Keratinocyte (primary cell): Measurements from ENCODE around the gene SLC30A7. TPM values are rescaled to one million over a fixed set of nuclear protein-coding genes. Genes with fewer than 3 reads are reported as not detected.

Experiments
- DNase-seq: peaks from one replicate; pipeline ENCODE4 v3.0.0-alpha.2; 2011; ENCODE audit warnings: low read depth, missing footprints, low spot score
- FAIRE-seq: peaks from 2 replicates; lab custom pipeline; 2011; peaks lifted over from hg19 to GRCh38; lab: Jason Lieb, UNC
- H2AFZ ChIP-seq: 2 replicates; pipeline ENCODE4 v1.6.0; 2012; ENCODE audit warnings: low read length, control low read depth, inconsistent platforms; ENCODE audit not compliant: control insufficient read depth
- H3K27ac ChIP-seq: 2 replicates; pipeline ENCODE4 v1.5.1; 2011; ENCODE audit warnings: low read length; ENCODE audit not compliant: control insufficient read depth, insufficient read depth
- H3K27me3 ChIP-seq: 3 replicates; pipeline ENCODE4 v1.6.0; 2011; ENCODE audit warnings: low read length; ENCODE audit not compliant: control insufficient read depth, insufficient read depth; ENCODE audit errors: extremely low read depth
- H3K36me3 ChIP-seq, 2 experiments: 2 replicates in 1 of 2; 3 replicates in 1 of 2; pipeline ENCODE4 v1.5.1; 2011; ENCODE audit warnings: low read length in 2 of 2, mild to moderate bottlenecking in 1 of 2; ENCODE audit not compliant: control insufficient read depth in 2 of 2, insufficient read depth in 2 of 2; ENCODE audit errors: extremely low read depth in 1 of 2
- H3K4me1 ChIP-seq: 3 replicates; pipeline ENCODE4 v1.5.1; 2011; ENCODE audit warnings: low read length; ENCODE audit not compliant: control insufficient read depth, insufficient read depth; ENCODE audit errors: extremely low read depth
- H3K4me2 ChIP-seq: 3 replicates; pipeline ENCODE4 v1.6.0; 2011; ENCODE audit warnings: low read depth, low read length; ENCODE audit not compliant: control insufficient read depth, insufficient read depth; ENCODE audit errors: extremely low read depth
- H3K4me3 ChIP-seq, 3 experiments: fragments of 200-600 bp in 1 of 3; sonication (generic) in 1 of 3; 2 replicates in 2 of 3; 3 replicates in 1 of 3; pipeline ENCODE4 v1.5.1; 2011 to 2016; ENCODE audit warnings: low read length in 3 of 3, mild to moderate bottlenecking in 3 of 3, control low read depth in 2 of 3, inconsistent platforms in 1 of 3, low read depth in 1 of 3, mixed read lengths in 1 of 3, mixed run types in 1 of 3, moderate library complexity in 1 of 3; ENCODE audit not compliant: control insufficient read depth in 2 of 3, insufficient read depth in 2 of 3; ENCODE audit errors: extremely low read depth in 1 of 3
- H3K79me2 ChIP-seq: 2 replicates; pipeline ENCODE4 v1.6.0; 2012; ENCODE audit warnings: low read length; ENCODE audit not compliant: control insufficient read depth, insufficient read depth
- H3K9ac ChIP-seq: 3 replicates; pipeline ENCODE4 v1.6.0; 2011; ENCODE audit warnings: low read length; ENCODE audit not compliant: control insufficient read depth, insufficient read depth; ENCODE audit errors: extremely low read depth
- H3K9me1 ChIP-seq: 3 replicates; pipeline ENCODE4 v1.6.0; 2011; ENCODE audit warnings: low read length; ENCODE audit not compliant: control insufficient read depth, insufficient read depth; ENCODE audit errors: extremely low read depth
- H3K9me3 ChIP-seq: 2 replicates; pipeline ENCODE4 v1.5.1; 2012; ENCODE audit warnings: low read depth, low read length; ENCODE audit not compliant: control insufficient read depth
- H4K20me1 ChIP-seq: 3 replicates; pipeline ENCODE4 v1.6.0; 2011; ENCODE audit warnings: low read length; ENCODE audit not compliant: control insufficient read depth, insufficient read depth; ENCODE audit errors: extremely low read depth
- CTCF ChIP-seq, 3 experiments: IDR thresholded peaks in 1 of 3; conservative IDR thresholded peaks in 1 of 3; optimal IDR thresholded peaks in 1 of 3; 2 replicates in 2 of 3; 3 replicates in 1 of 3; pipeline versions ENCODE3 to v1.5.1; 2011; ENCODE audit warnings: low read length in 3 of 3, mild to moderate bottlenecking in 3 of 3, moderate library complexity in 2 of 3, control low read depth in 1 of 3, inconsistent platforms in 1 of 3; ENCODE audit not compliant: insufficient read depth in 2 of 3; ENCODE audit errors: extremely low read depth in 1 of 3
- EZH2 ChIP-seq: IDR thresholded peaks from one replicate; pipeline ENCODE4 v1.6.1; 2012; ENCODE audit warnings: inconsistent platforms, mild to moderate bottlenecking, low read length, moderate library complexity
- dilution Hi-C: fragments of 300-500 bp; cut with MboI; formaldehyde crosslinking; loops from one replicate; pipeline ENCODE4 v1.7.0; 2020; ENCODE audit warnings: low sequenced_read_pairs; ENCODE audit not compliant: extremely low pct_ligation_motif_present
- polyA plus RNA-seq, 5 experiments: library from polyadenylated mRNA; depleted of rRNA in 3 of 5; stranded (reverse) in 3 of 5; stranded (forward) in 1 of 5; unstranded in 1 of 5; fragments of >200 nt; gene quantifications; 1 replicate in 1 of 5; 2 replicates in 3 of 5; 3 replicates in 1 of 5; pipeline versions ENCODE4 v1.2.1 to v1.2.3, GENCODE V29; 2011 to 2012; ENCODE audit warnings: missing spikeins in 2 of 5, low read depth in 1 of 5, low replicate concordance in 1 of 5

Gene SLC30A7
- polyA plus RNA-seq, 1 donor (not counting 4 experiments of a cell fraction or from before 2014, with no cell fraction given), result 15.1 TPM

DNA sequence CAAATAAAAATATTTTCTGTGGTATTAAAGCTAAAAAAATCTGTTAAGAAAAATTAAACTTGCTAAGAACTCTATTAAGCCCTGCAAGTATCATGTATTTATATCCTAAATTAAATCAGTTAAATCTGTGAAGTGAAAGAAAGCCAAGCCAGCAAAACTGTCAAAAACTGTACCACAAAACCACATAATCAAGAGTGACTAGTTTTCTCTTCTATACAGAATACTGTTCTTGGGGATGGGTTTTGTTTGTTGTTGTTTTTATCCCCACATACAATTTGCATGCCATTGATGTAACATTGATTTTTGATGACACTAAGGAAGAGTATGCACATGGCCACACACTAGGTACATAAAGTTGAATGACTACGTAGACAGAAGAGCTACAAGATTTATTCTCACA, 109.3 kb downstream of the SLC30A7 start:
- H3K9ac ChIP-seq, result no peak overlapping the region
- H4K20me1 ChIP-seq, result no peaks in the 10 kb centered on the region
- DNase-seq (no peak), FAIRE-seq (no peak)
- H3K9me3 ChIP-seq, result no peaks in the 10 kb centered on the region
- no peaks in the 10 kb centered on the region for H3K9me1 ChIP-seq
- peaks cover 12% of the 10 kb centered on the region for H3K4me1 ChIP-seq
- H3K27ac ChIP-seq, result no peak overlapping the region
- H3K4me2 ChIP-seq, result no peak overlapping the region
- dilution Hi-C loops, result no loop called here
- no peak overlapping the region for H2AFZ ChIP-seq
- H3K27me3 ChIP-seq, result no peaks in the 10 kb centered on the region
- H3K36me3 ChIP-seq, result peaks cover 5 to 8% of the 10 kb centered on the region in 2 experiments
- TF ChIP-seq EZH2 (no peak), CTCF (optimal IDR thresholded peaks at IDR 0.05 in 1 of 3, IDR thresholded peaks at IDR 0.05 in 1 of 3, conservative IDR thresholded peaks at IDR 0.05 in 1 of 3; ENCODE audit: extremely low read depth in 1 of 3, insufficient read depth in 2 of 3, low read length in 3 of 3) (no peak)
- no peak overlapping the region for H3K4me3 ChIP-seq
- H3K79me2 ChIP-seq, result no peaks in the 10 kb centered on the region

DNA sequence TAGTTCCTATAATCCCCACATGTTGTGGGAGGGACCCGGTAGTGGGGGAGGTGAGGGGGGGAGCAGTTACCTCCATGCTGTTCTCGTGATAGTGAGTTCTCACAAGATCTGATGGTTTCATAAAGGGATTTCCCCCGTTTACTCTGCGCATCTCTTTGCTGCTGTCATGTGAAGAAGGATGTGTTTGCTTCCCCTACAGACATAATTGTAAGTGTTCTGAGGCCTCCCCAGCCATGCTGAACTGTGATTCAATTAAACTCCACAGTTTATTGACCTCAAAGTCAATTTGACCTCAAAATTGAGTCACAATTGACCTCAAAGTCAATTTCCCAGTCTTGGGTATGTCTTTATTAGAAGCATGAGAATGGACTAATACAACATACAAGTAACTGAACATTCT, 110.0 kb downstream of the SLC30A7 start:
- Histone ChIP-seq H3K9me1 (no peaks in the 10 kb centered on the region), H4K20me1 (no peaks in the 10 kb centered on the region), H3K9ac (no peak overlapping the region), H3K79me2 (no peaks in the 10 kb centered on the region), H3K4me3 (no peak overlapping the region), H2AFZ (no peak overlapping the region), H3K36me3 (peaks cover 2 to 5% of the 10 kb centered on the region in 2 experiments), H3K4me2 (no peak overlapping the region), H3K4me1 (peaks cover 12% of the 10 kb centered on the region), H3K27ac (no peak overlapping the region), H3K27me3 (no peaks in the 10 kb centered on the region), H3K9me3 (no peaks in the 10 kb centered on the region)
- FAIRE-seq (no peak), DNase-seq (no peak)
- dilution Hi-C loops, result no loop called here
- TF ChIP-seq EZH2, result no peak
- no peak for TF ChIP-seq CTCF (optimal IDR thresholded peaks at IDR 0.05 in 1 of 3, IDR thresholded peaks at IDR 0.05 in 1 of 3, conservative IDR thresholded peaks at IDR 0.05 in 1 of 3; ENCODE audit: extremely low read depth in 1 of 3, insufficient read depth in 2 of 3, low read length in 3 of 3)
